ENCODE results near the gene STPG3. TPM values are rescaled to one million over a fixed set of nuclear protein-coding genes. Genes with fewer than 3 reads are reported as not detected.

The STPG3 gene
- total and polyA plus RNA-seq, 2 of the 13 experiments (the other 11 are each of a cell fraction or from before 2014, with no cell fraction given), result not detected

GRCh38 chr9:137251490-137252268, 593 bp downstream of the STPG3 start:
- no peaks in the 10 kb centered on the region for H3K9me3 ChIP-seq (ENCODE audit: low read length)
- intact Hi-C loops (cut with micrococcal nuclease; ENCODE audit: unreplicated experiment), result no loop called here
- CTCF ChIA-PET (ENCODE audit: low intra/inter-chr PET ratio, low total read pairs), result no interaction called here
- TF ChIP-seq ZNF354B (CRISPR knock-in tag; IDR thresholded peaks at IDR 0.05), result no peak
- TF ChIP-seq CREM (IDR thresholded peaks at IDR 0.05), result no peak
- no peak for TF ChIP-seq CREM (CRISPR knock-in tag; IDR thresholded peaks at IDR 0.05)
- TF ChIP-seq MEIS2 (CRISPR knock-in tag; IDR thresholded peaks at IDR 0.05), result no peak
- TF ChIP-seq HNRNPK (IDR thresholded peaks at IDR 0.05; ENCODE audit: low read depth, low read length, poor library complexity, severe bottlenecking), result no peak
- 0 out of 2 replicates have a peak, but pooled peaks have one; percentile 15 for TF ChIP-seq KDM5B (CRISPR knock-in tag; IDR thresholded peaks at IDR 0.05; ENCODE audit: borderline replicate concordance)
- no peak for TF ChIP-seq REST (IDR thresholded peaks at IDR 0.05; ENCODE audit: borderline replicate concordance in 1 of 2, low read depth in 1 of 2, low read length in 2 of 2)
- TF ChIP-seq ZNF589 (CRISPR knock-in tag; conservative IDR thresholded peaks at IDR 0.05), result no peak
- TF ChIP-seq, protein P1, sequence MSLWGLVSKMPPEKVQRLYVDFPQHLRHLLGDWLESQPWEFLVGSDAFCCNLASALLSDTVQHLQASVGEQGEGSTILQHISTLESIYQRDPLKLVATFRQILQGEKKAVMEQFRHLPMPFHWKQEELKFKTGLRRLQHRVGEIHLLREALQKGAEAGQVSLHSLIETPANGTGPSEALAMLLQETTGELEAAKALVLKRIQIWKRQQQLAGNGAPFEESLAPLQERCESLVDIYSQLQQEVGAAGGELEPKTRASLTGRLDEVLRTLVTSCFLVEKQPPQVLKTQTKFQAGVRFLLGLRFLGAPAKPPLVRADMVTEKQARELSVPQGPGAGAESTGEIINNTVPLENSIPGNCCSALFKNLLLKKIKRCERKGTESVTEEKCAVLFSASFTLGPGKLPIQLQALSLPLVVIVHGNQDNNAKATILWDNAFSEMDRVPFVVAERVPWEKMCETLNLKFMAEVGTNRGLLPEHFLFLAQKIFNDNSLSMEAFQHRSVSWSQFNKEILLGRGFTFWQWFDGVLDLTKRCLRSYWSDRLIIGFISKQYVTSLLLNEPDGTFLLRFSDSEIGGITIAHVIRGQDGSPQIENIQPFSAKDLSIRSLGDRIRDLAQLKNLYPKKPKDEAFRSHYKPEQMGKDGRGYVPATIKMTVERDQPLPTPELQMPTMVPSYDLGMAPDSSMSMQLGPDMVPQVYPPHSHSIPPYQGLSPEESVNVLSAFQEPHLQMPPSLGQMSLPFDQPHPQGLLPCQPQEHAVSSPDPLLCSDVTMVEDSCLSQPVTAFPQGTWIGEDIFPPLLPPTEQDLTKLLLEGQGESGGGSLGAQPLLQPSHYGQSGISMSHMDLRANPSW (CRISPR knock-in tag; IDR thresholded peaks at IDR 0.05; ENCODE audit: borderline replicate concordance), result no peak
- TF ChIP-seq MLLT10 (CRISPR knock-in tag; IDR thresholded peaks at IDR 0.05), result no peak
- TF ChIP-seq ZNF788 (CRISPR knock-in tag; IDR thresholded peaks at IDR 0.05; ENCODE audit: borderline replicate concordance), result no peak

More at GRCh38 chr9:137251490-137252268, 593 bp downstream of the STPG3 start:
- DNase-seq (ENCODE audit: low spot score), result no peak
- Histone ChIP-seq H3K79me2 (ENCODE audit: insufficient read depth, low read length) (peaks cover 14% of the 10 kb centered on the region), H4K20me1 (ENCODE audit: insufficient read depth, low read length) (no peaks in the 10 kb centered on the region), H3K4me3 (replicated peaks in 1 of 3; ENCODE audit: insufficient read depth in 1 of 3, low read depth in 2 of 3, low read length in 3 of 3) (peak overlapping the region in 1 of 3 experiments; percentile 19; a peak in 1 of 6 replicates), H3K9ac (ENCODE audit: insufficient read depth, low read depth, low read length) (peak overlapping the region; percentile 5; the same call in 1 of the 2 replicates), H2AFZ (ENCODE audit: low read length) (no peak overlapping the region), H3K4me1 (ENCODE audit: insufficient read depth, low read length) (peaks cover 83% of the 10 kb centered on the region), H3K27ac (ENCODE audit: extremely low read length, insufficient read depth, low read length) (no peak overlapping the region), H3K27me3 (ENCODE audit: control insufficient read depth in 1 of 2, insufficient read depth in 2 of 2, low read length in 2 of 2) (peaks cover 1 to 9% of the 10 kb centered on the region in 2 experiments; a peak in 2 of 5 replicates), H3K4me2 (ENCODE audit: low read depth, low read length) (no peak overlapping the region; the same call in 1 of the 2 replicates), H3K36me3 (replicated peaks in 1 of 2; ENCODE audit: control insufficient read depth in 1 of 2, insufficient read depth in 2 of 2, low read length in 2 of 2) (peaks cover 1 to 2% of the 10 kb centered on the region in 2 experiments; a peak in 2 of 5 replicates)
- in situ Hi-C loops (cut with HindIII; ENCODE audit: extremely low pct_ligation_motif_present, low pct_unique_long_range_greater_than_20kb), result no loop called here
- WGBS (ENCODE audit: low lambda C conversion rate), result 48% methylated on average over 12 of the region's 22 CpGs
- POLR2A ChIA-PET, result interaction anchor here (0.6 to 14.2 kb wide), 4 partner anchors 9 to 198 kb away, joined by 3 to 317 read pairs (median 28); partner anchors contain the start of genes TOR4A and TUBB4B
- no peak for FAIRE-seq
- ATAC-seq, result no peak
- no TSS peak for BruUV-seq (replicated peaks)

Data from HepG2 (cell line).